ENCODE data around the gene ABHD15. TPM values are rescaled to one million over a fixed set of nuclear protein-coding genes. Genes with fewer than 3 reads are reported as not detected.

The ABHD15 gene
- total RNA-seq, 1 donor from 2014 or later, result 14.3 TPM

Other genes with a start within 250 kb of the ABHD15 start
- 70.6 TPM for gene TAOK1, start 176.7 kb downstream of the ABHD15 start, total RNA-seq
- gene TP53I13, start 1.7 kb upstream of the ABHD15 start, total RNA-seq, result 62.7 TPM
- gene GIT1, start 22.6 kb upstream of the ABHD15 start, total RNA-seq, result 53.1 TPM
- 6.6 TPM for gene ANKRD13B, start 26.1 kb upstream of the ABHD15 start, total RNA-seq
- gene CORO6, start 55.9 kb upstream of the ABHD15 start, total RNA-seq, result 6.6 TPM

Measured in lower lobe of right lung (tissue), 1 donor.